ENCODE results near the gene ZCCHC8.
"Not testable (repeated sequence)": the region's sequence is repeated elsewhere in the genome, so short reads cannot be mapped to it uniquely, and the experiment has no call there.

ZCCHC8 gene

GRCh38 chr12:122471324-122472226 lies 29.2 kb downstream of the ZCCHC8 start:
- DNase-seq (ENCODE audit: low read depth in 2 of 2) = no peak

GRCh38 chr12:122470576-122470975 lies 30.2 kb downstream of the ZCCHC8 start:
- not testable (repeated sequence) for DNase-seq (ENCODE audit: low read depth in 2 of 2)

GRCh38 chr12:122469856-122470255 lies 30.9 kb downstream of the ZCCHC8 start:
- DNase-seq (ENCODE audit: low read depth in 2 of 2) = not testable (repeated sequence)

DNA sequence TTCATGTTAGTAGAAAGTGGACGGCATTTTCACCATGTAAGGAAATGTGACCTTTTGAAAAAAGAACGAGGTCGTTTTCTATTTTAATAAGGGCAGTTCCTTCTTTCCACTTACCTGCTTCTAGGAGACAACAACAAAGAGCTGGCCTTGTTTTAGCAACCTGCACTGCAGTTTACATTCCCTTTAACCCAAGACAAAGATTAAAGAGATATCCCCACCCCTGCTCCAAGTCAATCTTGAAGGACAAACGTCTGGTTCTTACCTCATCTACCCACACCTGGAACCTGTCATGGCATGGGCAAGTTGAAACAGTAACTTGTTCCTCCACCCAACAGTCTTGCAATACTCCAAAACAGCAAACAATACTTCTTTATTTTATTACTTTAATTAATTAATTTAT lies 32.7 kb downstream of the ZCCHC8 start:
- DNase-seq (ENCODE audit: low read depth in 2 of 2) = no peak

GRCh38 chr12:122464317-122465042 lies 36.3 kb downstream of the ZCCHC8 start:
- not testable (repeated sequence) for DNase-seq (ENCODE audit: low read depth in 2 of 2)

DNA sequence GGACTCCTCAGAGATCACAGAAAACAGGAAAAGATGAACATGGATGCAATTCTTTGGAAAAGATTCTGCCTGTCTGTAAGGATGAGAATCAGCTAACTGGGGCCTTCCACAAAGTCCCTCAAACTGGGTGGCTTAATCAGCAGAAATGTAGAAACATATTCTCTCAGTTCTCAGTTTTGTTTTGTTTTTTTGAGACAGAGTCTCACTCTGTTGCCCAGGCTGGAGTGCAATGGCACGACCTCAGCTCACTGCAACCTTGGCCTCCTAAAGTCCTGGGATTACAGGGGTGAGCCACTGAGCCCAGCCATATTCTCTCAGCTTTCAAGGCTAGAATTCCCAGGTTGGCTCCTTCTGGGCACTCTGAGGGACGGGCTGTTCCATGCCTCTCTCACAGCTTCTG lies 40.1 kb downstream of the ZCCHC8 start:
- DNase-seq (ENCODE audit: low read depth in 2 of 2) = no peak

- no peak for DNase-seq (ENCODE audit: low read depth in 2 of 2)
These were observed 40.7 kb downstream of the ZCCHC8 start for GRCh38 chr12:122460061-122460460.

DNA sequence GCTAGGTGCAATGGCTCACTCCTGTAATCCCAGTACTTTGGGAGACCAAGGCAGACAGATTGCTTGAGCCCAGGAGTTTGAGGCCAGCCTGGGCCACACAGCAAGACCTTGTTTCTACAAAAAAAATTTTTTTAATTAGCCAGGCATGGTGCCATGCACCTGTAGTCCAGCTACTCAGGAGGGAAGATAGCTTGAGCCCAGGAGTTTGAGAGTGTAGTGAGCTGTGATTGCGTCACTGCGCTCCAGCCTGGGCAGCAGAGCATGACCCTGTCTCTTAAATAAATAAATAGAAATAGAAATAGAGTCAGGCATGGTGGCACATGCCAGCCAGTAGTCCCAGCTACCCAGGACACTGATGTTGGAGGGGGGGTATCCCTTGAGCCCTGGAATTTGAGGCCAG lies 41.5 kb downstream of the ZCCHC8 start:
- no peak for DNase-seq (ENCODE audit: low read depth in 2 of 2)

GRCh38 chr12:122458105-122459035 lies 42.4 kb downstream of the ZCCHC8 start:
- DNase-seq (ENCODE audit: low read depth in 2 of 2) = no peak

DNA sequence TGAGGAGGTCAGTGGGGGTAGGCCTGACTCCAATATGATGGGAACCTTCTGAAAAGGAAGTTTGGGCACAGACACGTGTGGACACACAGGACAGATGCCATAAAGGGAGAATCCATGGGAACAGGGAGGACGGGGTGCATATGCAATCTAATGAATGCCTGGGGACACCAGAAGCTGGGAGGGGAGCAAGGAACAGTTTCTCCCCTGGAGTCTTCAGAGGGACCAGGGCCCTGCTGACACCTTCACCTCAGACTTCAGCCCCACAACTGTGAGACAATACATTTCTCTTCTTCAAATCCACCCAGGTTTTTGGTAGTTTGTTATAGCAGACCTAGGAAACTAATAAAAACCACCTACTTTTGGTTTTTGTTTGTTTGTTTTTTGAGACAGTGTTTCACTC lies 43.1 kb downstream of the ZCCHC8 start:
- no peak for DNase-seq (ENCODE audit: low read depth in 2 of 2)

GRCh38 chr12:122454739-122455138 lies 46.0 kb downstream of the ZCCHC8 start:
- DNase-seq (ENCODE audit: low read depth in 2 of 2) = no peak

DNA sequence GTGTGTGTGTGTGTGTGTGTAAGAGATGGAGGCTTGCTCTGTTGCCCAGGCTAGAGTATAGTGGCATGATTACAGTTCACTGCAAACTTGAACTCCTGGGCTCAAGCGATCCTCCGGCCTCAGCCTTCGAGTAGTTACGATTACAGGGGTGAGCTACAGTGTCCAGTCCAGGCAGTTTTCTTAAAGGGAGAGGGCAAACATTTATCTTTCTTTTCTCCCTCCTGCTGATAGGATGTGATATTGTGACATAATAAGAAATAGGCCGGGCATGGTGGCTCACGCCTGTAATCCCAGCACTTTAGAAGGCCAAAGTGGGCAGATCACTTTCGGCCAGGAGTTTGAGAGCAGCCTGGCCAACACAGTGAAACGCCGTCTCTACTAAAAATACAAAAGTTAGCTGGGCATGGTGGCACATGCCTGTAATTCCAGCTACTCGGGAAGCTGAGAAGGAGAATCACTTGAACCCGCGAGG lies 46.4 kb downstream of the ZCCHC8 start:
- no peak for DNase-seq (ENCODE audit: low read depth in 2 of 2)

DNA sequence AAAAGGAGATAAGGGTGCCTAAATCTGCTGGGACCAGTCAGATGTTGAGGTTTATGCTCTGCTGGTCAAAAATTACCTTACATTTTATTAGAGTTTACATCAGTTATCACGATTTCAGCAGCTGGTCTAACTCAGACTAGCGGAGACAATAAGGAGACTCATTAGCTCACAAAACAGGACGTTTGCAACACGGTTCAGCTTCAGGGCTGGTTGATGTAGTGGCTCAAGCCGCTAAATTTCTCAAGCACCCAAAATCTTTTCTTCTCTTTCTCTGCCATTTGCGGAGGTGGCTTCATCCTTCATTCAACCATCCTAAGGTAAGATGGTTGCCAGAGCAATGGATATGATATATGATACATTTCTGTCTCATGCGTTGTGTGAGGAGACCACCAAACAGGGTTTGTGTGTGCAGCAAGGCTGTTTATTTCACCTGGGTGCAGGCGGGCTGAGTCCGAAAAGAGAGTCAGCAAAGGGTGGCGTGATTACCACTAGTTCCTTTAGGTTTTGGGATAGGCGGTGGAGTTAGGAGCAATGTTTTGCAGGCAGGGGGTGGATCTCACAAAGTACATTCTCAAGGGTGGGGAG lies 47.9 kb downstream of the ZCCHC8 start:
- no peak for DNase-seq (ENCODE audit: low read depth in 2 of 2)

GRCh38 chr12:122449317-122449716 lies 51.4 kb downstream of the ZCCHC8 start:
- no peak for DNase-seq (ENCODE audit: low read depth in 2 of 2)

DNA sequence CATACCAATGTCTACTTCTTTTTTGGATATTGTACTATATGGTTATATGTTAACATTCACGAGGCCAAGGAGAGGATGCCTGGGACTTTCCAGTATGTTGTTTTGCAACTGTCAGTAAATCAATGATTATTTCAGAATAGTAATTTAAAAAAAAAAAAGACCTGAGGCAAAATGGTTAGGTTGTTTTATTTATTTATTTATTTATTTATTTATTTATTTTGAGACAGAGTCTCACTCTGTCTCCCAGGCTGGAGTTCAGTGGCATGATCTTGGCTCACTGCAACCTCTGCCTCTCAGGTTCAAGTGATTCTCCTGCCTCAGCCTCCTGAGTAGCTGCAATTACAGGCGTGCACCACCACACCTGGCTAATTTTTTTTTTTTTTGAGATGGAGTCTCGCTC lies 52.9 kb downstream of the ZCCHC8 start:
- DNase-seq (ENCODE audit: low read depth in 2 of 2) = not testable (repeated sequence)

DNA sequence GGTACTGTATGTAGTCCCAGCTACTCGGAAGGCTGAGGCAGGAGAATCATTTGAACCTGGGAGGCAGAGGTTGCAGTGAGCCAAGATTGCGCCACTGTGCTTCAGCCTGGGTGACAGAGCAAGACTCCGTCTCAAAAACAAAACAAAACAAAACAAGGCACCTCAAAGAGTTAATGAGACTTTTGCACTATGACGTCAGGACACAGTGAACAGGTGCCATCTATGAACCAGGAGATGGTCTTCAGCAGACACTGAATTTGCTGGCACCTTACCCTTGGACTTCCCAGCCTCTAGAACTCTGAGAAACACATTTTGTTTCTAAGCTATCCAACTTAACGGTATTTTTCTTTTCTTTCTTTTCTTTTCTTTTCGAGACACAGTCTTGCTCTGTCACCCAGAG lies 54.3 kb downstream of the ZCCHC8 start:
- DNase-seq (ENCODE audit: low read depth in 2 of 2) = not testable (repeated sequence)

GRCh38 chr12:122444071-122444470 lies 56.7 kb downstream of the ZCCHC8 start:
- not testable (repeated sequence) for DNase-seq (ENCODE audit: low read depth in 2 of 2)

GRCh38 chr12:122438822-122439221 lies 61.9 kb downstream of the ZCCHC8 start:
- DNase-seq (ENCODE audit: low read depth in 2 of 2) = not testable (repeated sequence)

DNA sequence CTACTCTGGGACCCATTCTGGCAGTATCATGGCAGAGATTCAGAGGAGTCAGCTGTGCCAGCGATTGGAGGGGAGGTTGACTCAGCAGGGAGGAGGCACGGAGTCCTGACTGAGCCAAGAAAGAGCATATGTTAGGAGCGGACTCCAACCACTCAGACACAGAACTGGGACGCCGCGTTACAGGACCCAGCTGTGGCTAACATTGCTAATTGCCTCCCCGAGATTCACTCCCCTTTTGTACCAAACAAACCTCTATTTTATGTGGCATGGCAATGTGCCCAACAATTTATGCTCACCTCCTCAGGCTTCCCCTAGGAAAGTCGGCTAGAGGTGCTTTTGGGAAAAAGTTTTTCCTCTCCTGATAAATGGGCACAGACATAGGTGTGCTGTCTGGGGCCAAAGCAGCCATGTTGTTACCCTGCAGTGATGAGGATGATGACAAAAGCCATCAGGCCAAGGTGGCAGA lies 63.0 kb downstream of the ZCCHC8 start:
- DNase-seq (ENCODE audit: low read depth in 2 of 2) = no peak

GRCh38 chr12:122435186-122435585 lies 65.5 kb downstream of the ZCCHC8 start:
- no peak for DNase-seq (ENCODE audit: low read depth in 2 of 2)

- DNase-seq (ENCODE audit: low read depth in 2 of 2) = not testable (repeated sequence)
These were observed 71.7 kb downstream of the ZCCHC8 start for GRCh38 chr12:122429043-122429442.
